ENCODE data around the gene PANK2. TPM values are rescaled to one million over a fixed set of nuclear protein-coding genes. Genes with fewer than 3 reads are reported as not detected.
A peak's percentile ranks its signal among the peaks of the same experiment; 100 is the strongest.

Gene PANK2
- total RNA-seq, 1 donor from 2014 or later = 65.4 TPM

DNA sequence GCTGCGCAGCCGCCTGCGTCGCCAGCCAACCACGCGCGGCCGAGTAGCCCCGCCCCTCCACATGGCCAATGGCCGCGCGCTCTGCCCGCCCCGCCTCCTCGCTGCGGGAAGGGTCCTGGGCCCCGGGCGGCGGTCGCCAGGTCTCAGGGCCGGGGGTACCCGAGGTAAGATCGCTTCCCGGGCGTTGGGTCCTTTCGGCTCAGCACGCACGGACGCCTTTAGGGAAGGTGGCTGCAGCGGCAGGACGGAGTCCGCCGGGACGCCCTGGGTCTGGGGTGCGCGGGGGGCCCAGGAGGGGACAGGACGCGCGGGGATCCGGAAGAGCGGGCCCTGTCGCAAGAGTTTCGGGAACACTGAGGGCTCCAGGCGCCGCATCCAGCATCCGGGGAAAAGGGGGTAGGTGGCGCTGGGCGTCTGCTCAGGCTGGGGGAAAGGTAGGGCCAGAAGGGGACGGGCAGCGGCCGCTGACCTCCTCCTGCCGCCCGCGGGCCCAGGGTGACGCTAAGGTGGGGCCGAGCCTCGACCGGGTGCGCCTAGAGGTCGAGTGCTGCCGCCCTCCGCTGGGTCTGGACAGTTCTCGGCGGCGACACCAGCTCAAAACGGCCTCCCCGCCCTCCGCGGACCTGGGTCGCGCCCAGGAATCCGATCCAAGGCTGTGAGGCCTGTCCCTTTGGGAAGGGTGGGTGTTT is 42.3 kb upstream of the PANK2 start, which contains the start of gene MAVS:
TSS of gene MAVS (plus strand) at position 95 of the 689 bp plus-strand sequence. CDS start 7,791 bp downstream, outside the sequence.
- TF ChIP-seq, protein P1, sequence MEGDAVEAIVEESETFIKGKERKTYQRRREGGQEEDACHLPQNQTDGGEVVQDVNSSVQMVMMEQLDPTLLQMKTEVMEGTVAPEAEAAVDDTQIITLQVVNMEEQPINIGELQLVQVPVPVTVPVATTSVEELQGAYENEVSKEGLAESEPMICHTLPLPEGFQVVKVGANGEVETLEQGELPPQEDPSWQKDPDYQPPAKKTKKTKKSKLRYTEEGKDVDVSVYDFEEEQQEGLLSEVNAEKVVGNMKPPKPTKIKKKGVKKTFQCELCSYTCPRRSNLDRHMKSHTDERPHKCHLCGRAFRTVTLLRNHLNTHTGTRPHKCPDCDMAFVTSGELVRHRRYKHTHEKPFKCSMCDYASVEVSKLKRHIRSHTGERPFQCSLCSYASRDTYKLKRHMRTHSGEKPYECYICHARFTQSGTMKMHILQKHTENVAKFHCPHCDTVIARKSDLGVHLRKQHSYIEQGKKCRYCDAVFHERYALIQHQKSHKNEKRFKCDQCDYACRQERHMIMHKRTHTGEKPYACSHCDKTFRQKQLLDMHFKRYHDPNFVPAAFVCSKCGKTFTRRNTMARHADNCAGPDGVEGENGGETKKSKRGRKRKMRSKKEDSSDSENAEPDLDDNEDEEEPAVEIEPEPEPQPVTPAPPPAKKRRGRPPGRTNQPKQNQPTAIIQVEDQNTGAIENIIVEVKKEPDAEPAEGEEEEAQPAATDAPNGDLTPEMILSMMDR (conservative IDR thresholded peaks at IDR 0.05) = no peak
- Mint-ChIP-seq H3K9me3 (no peaks in the 10 kb centered on the region), H3K4me3 (peak within 1 kb of the TSS; percentile 91), H3K4me1 (peaks cover 26% of the 10 kb centered on the region), H3K36me3 (ENCODE audit: low read depth) (no peaks in the 10 kb centered on the region), H3K27ac (ENCODE audit: unreplicated experiment) (peak within 1 kb of the TSS; percentile 92), H3K27me3 (ENCODE audit: low read depth) (no peaks in the 10 kb centered on the region)
- DNase-seq (ENCODE audit: low read depth, low spot score) = peak; percentile 78

DNA sequence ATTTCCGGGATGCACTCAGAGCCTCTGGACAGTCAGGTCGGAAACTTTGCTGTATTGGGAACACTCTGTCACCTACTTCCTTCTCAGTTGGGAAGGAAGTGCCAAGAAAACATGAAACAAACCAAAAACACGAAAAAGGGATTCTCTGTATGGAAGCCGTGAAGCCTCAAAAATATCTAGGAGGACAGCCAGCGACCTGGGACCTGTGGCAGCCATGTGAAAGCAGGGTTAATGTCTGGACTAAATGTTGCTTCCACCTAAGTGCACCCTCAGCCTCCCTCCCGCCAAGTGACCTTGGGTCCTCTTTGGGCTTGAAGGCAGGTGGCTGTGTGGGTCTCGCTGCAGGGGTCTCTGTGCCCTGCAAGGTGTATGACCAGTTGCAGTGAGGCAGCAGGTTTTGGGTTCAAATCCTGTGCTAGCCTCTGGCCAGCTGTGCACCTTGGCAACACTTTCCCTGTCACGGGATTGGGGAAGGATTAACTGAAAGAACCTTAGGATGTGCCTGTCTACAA is 41.7 kb upstream of the PANK2 start:
- Mint-ChIP-seq H3K9me3 (no peaks in the 10 kb centered on the region), H3K27ac (ENCODE audit: unreplicated experiment) (peak overlapping the region; percentile 92), H3K4me1 (peaks cover 26% of the 10 kb centered on the region), H3K27me3 (ENCODE audit: low read depth) (no peaks in the 10 kb centered on the region), H3K4me3 (peak overlapping the region; percentile 91), H3K36me3 (ENCODE audit: low read depth) (no peaks in the 10 kb centered on the region)
- no peak for DNase-seq (ENCODE audit: low read depth, low spot score)
- TF ChIP-seq, protein P1 (conservative IDR thresholded peaks at IDR 0.05) = no peak

DNA sequence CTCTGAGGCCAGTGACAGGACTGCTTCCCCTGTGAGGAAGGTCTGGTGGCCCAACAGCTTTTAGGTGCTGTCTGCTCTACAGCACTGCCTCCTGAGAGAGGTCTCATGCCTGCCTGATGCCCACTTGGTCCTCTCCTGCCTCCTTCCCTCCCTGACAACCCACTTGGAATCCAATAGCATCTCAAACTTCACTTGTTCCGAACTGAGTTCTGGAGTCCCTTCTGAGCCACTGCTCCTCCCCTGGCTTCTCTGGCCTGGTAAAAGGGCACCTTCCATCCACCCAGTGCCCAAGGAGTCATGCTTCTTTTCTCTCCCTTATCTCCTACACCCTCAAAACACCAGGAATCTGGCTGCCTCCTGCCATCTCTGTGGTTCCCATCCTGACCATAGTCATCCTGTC is 40.6 kb upstream of the PANK2 start:
- Mint-ChIP-seq H3K4me1 (peaks cover 25% of the 10 kb centered on the region), H3K27ac (ENCODE audit: unreplicated experiment) (peak overlapping the region; percentile 86), H3K9me3 (no peaks in the 10 kb centered on the region)

DNA sequence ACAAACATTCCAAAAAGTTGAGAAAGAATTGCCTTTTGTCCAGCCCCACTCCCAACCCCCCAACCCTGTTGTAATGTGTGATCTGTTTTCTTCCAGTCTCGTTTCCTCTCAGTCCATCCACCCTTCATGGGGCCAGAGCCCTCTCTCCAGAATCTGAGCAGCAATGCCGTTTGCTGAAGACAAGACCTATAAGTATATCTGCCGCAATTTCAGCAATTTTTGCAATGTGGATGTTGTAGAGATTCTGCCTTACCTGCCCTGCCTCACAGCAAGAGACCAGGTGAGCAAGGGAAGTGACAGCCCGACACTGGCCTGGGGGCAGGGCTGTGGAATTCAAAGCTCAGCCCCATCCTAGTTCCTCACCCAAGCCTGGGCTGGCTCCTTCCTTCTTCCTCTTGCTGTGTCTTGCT is 34.7 kb upstream of the PANK2 start:
- Mint-ChIP-seq H3K4me1 (peaks cover 11% of the 10 kb centered on the region), H3K27ac (ENCODE audit: unreplicated experiment) (no peak overlapping the region), H3K36me3 (ENCODE audit: low read depth) (peaks cover 7% of the 10 kb centered on the region), H3K4me3 (peak overlapping the region; percentile 31), H3K27me3 (ENCODE audit: low read depth) (no peaks in the 10 kb centered on the region), H3K9me3 (no peaks in the 10 kb centered on the region)
- TF ChIP-seq, protein P1 (conservative IDR thresholded peaks at IDR 0.05) = no peak
- DNase-seq (ENCODE audit: low read depth, low spot score) = no peak

More for the DNA sequence above, 40.6 kb upstream of the PANK2 start:
- peak overlapping the region; percentile 91 for H3K4me3 Mint-ChIP-seq
- DNase-seq (ENCODE audit: low read depth, low spot score) = no peak
- TF ChIP-seq, protein P1 (conservative IDR thresholded peaks at IDR 0.05) = no peak
- no peaks in the 10 kb centered on the region for H3K27me3 Mint-ChIP-seq (ENCODE audit: low read depth)
- H3K36me3 Mint-ChIP-seq (ENCODE audit: low read depth) = no peaks in the 10 kb centered on the region

DNA sequence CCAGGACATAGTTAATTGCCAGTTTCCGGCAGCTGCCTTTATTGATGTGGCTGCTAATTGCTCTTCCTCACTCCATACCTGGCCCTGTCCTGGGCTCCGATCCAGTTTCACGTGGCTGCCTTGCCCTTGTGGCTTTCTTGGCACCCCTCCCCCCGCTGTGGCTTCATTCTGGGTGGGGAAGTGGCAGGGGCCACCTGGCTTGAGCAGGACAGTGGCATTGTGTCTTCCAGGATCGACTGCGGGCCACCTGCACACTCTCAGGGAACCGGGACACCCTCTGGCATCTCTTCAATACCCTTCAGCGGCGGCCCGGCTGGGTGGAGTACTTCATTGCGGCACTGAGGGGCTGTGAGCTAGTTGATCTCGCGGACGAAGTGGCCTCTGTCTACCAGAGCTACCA is 31.8 kb upstream of the PANK2 start:
- no peak overlapping the region for H3K27ac Mint-ChIP-seq (ENCODE audit: unreplicated experiment)
- TF ChIP-seq, protein P1 (conservative IDR thresholded peaks at IDR 0.05) = no peak
- no peaks in the 10 kb centered on the region for H3K27me3 Mint-ChIP-seq (ENCODE audit: low read depth)
- peaks cover 18% of the 10 kb centered on the region for H3K36me3 Mint-ChIP-seq (ENCODE audit: low read depth)
- no peak overlapping the region for H3K4me3 Mint-ChIP-seq
- DNase-seq (ENCODE audit: low read depth, low spot score) = no peak
- H3K4me1 Mint-ChIP-seq = peaks cover 8% of the 10 kb centered on the region
- no peaks in the 10 kb centered on the region for H3K9me3 Mint-ChIP-seq
